Stimulated activated CD4-positive, alpha-beta T cell treated with anti-CD3 and anti-CD28 coated beads, TNF-alpha, amount 100 ng/mL, for 1 hour (primary cell): Measurements from ENCODE around the gene ADAMTS10.
"Not testable (repeated sequence)": the region's sequence is repeated elsewhere in the genome, so short reads cannot be mapped to it uniquely, and the experiment has no call there.

Experiments
- DNase-seq, 3 donors: peaks; one replicate each; pipeline ENCODE4 v3.0.0-alpha.2; 2020; ENCODE audit warnings: low read depth in 3 of 3, low spot score in 1 of 3

The ADAMTS10 gene

GRCh38 chr19:8595651-8596050 is 14.9 kb downstream of the ADAMTS10 start:
- no peak for DNase-seq

GRCh38 chr19:8593931-8594330 is 16.6 kb downstream of the ADAMTS10 start:
- DNase-seq = no peak

- peak; percentile 89 to 92 (median 91) for DNase-seq
These were observed 18.1 kb downstream of the ADAMTS10 start for GRCh38 chr19:8592231-8593009.

- no peak for DNase-seq
These were observed 21.3 kb downstream of the ADAMTS10 start for GRCh38 chr19:8589177-8589714.

- no peak for DNase-seq
These were observed 24.4 kb downstream of the ADAMTS10 start for GRCh38 chr19:8585894-8586750.

GRCh38 chr19:8584965-8585893 is 25.3 kb downstream of the ADAMTS10 start:
- no peak for DNase-seq

- DNase-seq = peak; percentile 62 to 78 (median 76)
These were observed 29.7 kb downstream of the ADAMTS10 start for GRCh38 chr19:8580710-8581281.

- peak; percentile 52 to 76 (median 66) for DNase-seq
These were observed 31.8 kb downstream of the ADAMTS10 start for GRCh38 chr19:8578642-8579265.

GRCh38 chr19:8577741-8578140 is 32.8 kb downstream of the ADAMTS10 start:
- DNase-seq = no peak

GRCh38 chr19:8577247-8577646 is 33.3 kb downstream of the ADAMTS10 start, which contains the start of gene MYO1F:
Gene MYO1F (minus strand): TSS chr19:8577442. CDS start chr19:8577309, 133 bp downstream.
- DNase-seq = no peak

- DNase-seq = no peak
These were observed 34.1 kb downstream of the ADAMTS10 start for GRCh38 chr19:8576273-8576993.

GRCh38 chr19:8575467-8575997 is 35.0 kb downstream of the ADAMTS10 start:
- peak in 2 of 3 donors; percentile 25 to 34 for DNase-seq

GRCh38 chr19:8574619-8574922 is 35.9 kb downstream of the ADAMTS10 start:
- not testable (repeated sequence) for DNase-seq

- no peak for DNase-seq
These were observed 37.2 kb downstream of the ADAMTS10 start for GRCh38 chr19:8573316-8573715.

GRCh38 chr19:8571006-8571411 is 39.5 kb downstream of the ADAMTS10 start:
- peak in 1 of 3 donors; percentile 25 for DNase-seq

GRCh38 chr19:8569066-8569771 is 41.3 kb downstream of the ADAMTS10 start:
- DNase-seq = peak in 1 of 3 donors; percentile 39

GRCh38 chr19:8567522-8568172 is 42.9 kb downstream of the ADAMTS10 start:
- DNase-seq = no peak

GRCh38 chr19:8566855-8567254 is 43.7 kb downstream of the ADAMTS10 start:
- DNase-seq = no peak
